Measurements from ENCODE around the gene PPT2. TPM values are rescaled to one million over a fixed set of nuclear protein-coding genes. Genes with fewer than 3 reads are reported as not detected.

The PPT2 gene
- polyA plus RNA-seq, 2 donors = 20.7 to 21.6 TPM

GRCh38 chr6:32163559-32164258 is 9.8 kb downstream of the PPT2 start:
- H3K27me3 ChIP-seq (ENCODE audit: control insufficient read depth in 1 of 2, insufficient read depth in 2 of 2, low read length in 2 of 2) = no peaks in the 10 kb centered on the region
- no peaks in the 10 kb centered on the region for H3K9me3 ChIP-seq (ENCODE audit: control insufficient read depth in 2 of 2, insufficient read depth in 1 of 2, low read depth in 1 of 2, low read length in 1 of 2)
- WGBS, 2 donors = 86 to 88% methylated on average over 7 of the region's 7 CpGs
- H3K36me3 ChIP-seq (ENCODE audit: control insufficient read depth in 2 of 2, insufficient read depth in 2 of 2, low read length in 1 of 2) = peaks cover 0 to 30% of the 10 kb centered on the region in 2 donors
- H3K27ac ChIP-seq (ENCODE audit: low read depth in 2 of 2, low read length in 1 of 2) = no peak overlapping the region
- H3K4me3 ChIP-seq (ENCODE audit: low read depth in 1 of 2, low read length in 2 of 2) = no peak overlapping the region
- H3K4me1 ChIP-seq (ENCODE audit: control insufficient read depth in 2 of 2, insufficient read depth in 2 of 2, low read length in 1 of 2) = peaks cover 0 to 3% of the 10 kb centered on the region in 2 donors

- Histone ChIP-seq H3K27ac (ENCODE audit: low read depth in 2 of 2, low read length in 1 of 2) (no peak within 1 kb of the TSS), H3K4me3 (ENCODE audit: low read depth in 1 of 2, low read length in 2 of 2) (no peak within 1 kb of the TSS), H3K27me3 (ENCODE audit: control insufficient read depth in 1 of 2, insufficient read depth in 2 of 2, low read length in 2 of 2) (no peaks in the 10 kb centered on the region), H3K4me1 (ENCODE audit: control insufficient read depth in 2 of 2, insufficient read depth in 2 of 2, low read length in 1 of 2) (peaks cover 0 to 3% of the 10 kb centered on the region in 2 donors), H3K36me3 (ENCODE audit: control insufficient read depth in 2 of 2, insufficient read depth in 2 of 2, low read length in 1 of 2) (peaks cover 0 to 33% of the 10 kb centered on the region in 2 donors), H3K9me3 (ENCODE audit: control insufficient read depth in 2 of 2, insufficient read depth in 1 of 2, low read depth in 1 of 2, low read length in 1 of 2) (no peaks in the 10 kb centered on the region)
These were observed 10.4 kb downstream of the PPT2 start, which contains the start of gene EGFL8 for GRCh38 chr6:32164295-32164694. Gene EGFL8, plus strand, starts transcription at chr6:32164595. Its CDS starts 1,571 bp downstream, at chr6:32166166.

GRCh38 chr6:32166411-32167061 is 12.6 kb downstream of the PPT2 start:
- WGBS, 2 donors = 85% methylated on average over 30 of the region's 30 CpGs
- Histone ChIP-seq H3K4me3 (ENCODE audit: low read depth in 1 of 2, low read length in 2 of 2) (no peak overlapping the region), H3K4me1 (ENCODE audit: control insufficient read depth in 2 of 2, insufficient read depth in 2 of 2, low read length in 1 of 2) (peaks cover 0 to 3% of the 10 kb centered on the region in 2 donors), H3K9me3 (ENCODE audit: control insufficient read depth in 2 of 2, insufficient read depth in 1 of 2, low read depth in 1 of 2, low read length in 1 of 2) (no peaks in the 10 kb centered on the region), H3K36me3 (ENCODE audit: control insufficient read depth in 2 of 2, insufficient read depth in 2 of 2, low read length in 1 of 2) (peaks cover 0 to 49% of the 10 kb centered on the region in 2 donors), H3K27ac (ENCODE audit: low read depth in 2 of 2, low read length in 1 of 2) (no peak overlapping the region), H3K27me3 (ENCODE audit: control insufficient read depth in 1 of 2, insufficient read depth in 2 of 2, low read length in 2 of 2) (no peaks in the 10 kb centered on the region)

GRCh38 chr6:32167154-32167760 is 13.3 kb downstream of the PPT2 start:
- Histone ChIP-seq H3K4me3 (ENCODE audit: low read depth in 1 of 2, low read length in 2 of 2) (no peak overlapping the region), H3K27ac (ENCODE audit: low read depth in 2 of 2, low read length in 1 of 2) (no peak overlapping the region), H3K4me1 (ENCODE audit: control insufficient read depth in 2 of 2, insufficient read depth in 2 of 2, low read length in 1 of 2) (peaks cover 0 to 3% of the 10 kb centered on the region in 2 donors), H3K27me3 (ENCODE audit: control insufficient read depth in 1 of 2, insufficient read depth in 2 of 2, low read length in 2 of 2) (no peaks in the 10 kb centered on the region), H3K9me3 (ENCODE audit: control insufficient read depth in 2 of 2, insufficient read depth in 1 of 2, low read depth in 1 of 2, low read length in 1 of 2) (no peaks in the 10 kb centered on the region), H3K36me3 (ENCODE audit: control insufficient read depth in 2 of 2, insufficient read depth in 2 of 2, low read length in 1 of 2) (peaks cover 0 to 49% of the 10 kb centered on the region in 2 donors)
- WGBS, 2 donors = 74 to 77% methylated on average over 32 of the region's 32 CpGs

GRCh38 chr6:32167761-32168262 is 13.9 kb downstream of the PPT2 start:
- H3K27me3 ChIP-seq (ENCODE audit: control insufficient read depth in 1 of 2, insufficient read depth in 2 of 2, low read length in 2 of 2) = no peaks in the 10 kb centered on the region
- WGBS, 2 donors = 68 to 73% methylated on average over 6 of the region's 6 CpGs
- no peak overlapping the region for H3K4me3 ChIP-seq (ENCODE audit: low read depth in 1 of 2, low read length in 2 of 2)
- H3K9me3 ChIP-seq (ENCODE audit: control insufficient read depth in 2 of 2, insufficient read depth in 1 of 2, low read depth in 1 of 2, low read length in 1 of 2) = no peaks in the 10 kb centered on the region
- no peak overlapping the region for H3K27ac ChIP-seq (ENCODE audit: low read depth in 2 of 2, low read length in 1 of 2)
- H3K4me1 ChIP-seq (ENCODE audit: control insufficient read depth in 2 of 2, insufficient read depth in 2 of 2, low read length in 1 of 2) = peaks cover 0 to 3% of the 10 kb centered on the region in 2 donors
- H3K36me3 ChIP-seq (ENCODE audit: control insufficient read depth in 2 of 2, insufficient read depth in 2 of 2, low read length in 1 of 2) = peaks cover 0 to 44% of the 10 kb centered on the region in 2 donors

- Histone ChIP-seq H3K36me3 (ENCODE audit: control insufficient read depth in 2 of 2, insufficient read depth in 2 of 2, low read length in 1 of 2) (peaks cover 0 to 43% of the 10 kb centered on the region in 2 donors), H3K4me3 (ENCODE audit: low read depth in 1 of 2, low read length in 2 of 2) (no peak overlapping the region), H3K4me1 (ENCODE audit: control insufficient read depth in 2 of 2, insufficient read depth in 2 of 2, low read length in 1 of 2) (peaks cover 0 to 3% of the 10 kb centered on the region in 2 donors), H3K27ac (ENCODE audit: low read depth in 2 of 2, low read length in 1 of 2) (peak overlapping the region in 1 of 2 donors; percentile 3), H3K27me3 (ENCODE audit: control insufficient read depth in 1 of 2, insufficient read depth in 2 of 2, low read length in 2 of 2) (no peaks in the 10 kb centered on the region), H3K9me3 (ENCODE audit: control insufficient read depth in 2 of 2, insufficient read depth in 1 of 2, low read depth in 1 of 2, low read length in 1 of 2) (no peaks in the 10 kb centered on the region)
- WGBS, 2 donors = 69 to 79% methylated on average over 2 of the region's 2 CpGs
These were observed 14.4 kb downstream of the PPT2 start for GRCh38 chr6:32168350-32168749.

- H3K27ac ChIP-seq (ENCODE audit: low read depth in 2 of 2, low read length in 1 of 2) = no peak overlapping the region
- H3K27me3 ChIP-seq (ENCODE audit: control insufficient read depth in 1 of 2, insufficient read depth in 2 of 2, low read length in 2 of 2) = no peaks in the 10 kb centered on the region
- no peaks in the 10 kb centered on the region for H3K9me3 ChIP-seq (ENCODE audit: control insufficient read depth in 2 of 2, insufficient read depth in 1 of 2, low read depth in 1 of 2, low read length in 1 of 2)
- H3K4me3 ChIP-seq (ENCODE audit: low read depth in 1 of 2, low read length in 2 of 2) = no peak overlapping the region
- WGBS, 2 donors = 78 to 84% methylated on average over 10 to 11 of the region's 11 CpGs
- H3K36me3 ChIP-seq (ENCODE audit: control insufficient read depth in 2 of 2, insufficient read depth in 2 of 2, low read length in 1 of 2) = peaks cover 0 to 43% of the 10 kb centered on the region in 2 donors
- H3K4me1 ChIP-seq (ENCODE audit: control insufficient read depth in 2 of 2, insufficient read depth in 2 of 2, low read length in 1 of 2) = peaks cover 0 to 3% of the 10 kb centered on the region in 2 donors
These were observed 15.1 kb downstream of the PPT2 start for GRCh38 chr6:32168807-32169591.

- 91 to 93% methylated on average over 11 of the region's 11 CpGs for WGBS, 2 donors
- Histone ChIP-seq H3K27ac (ENCODE audit: low read depth in 2 of 2, low read length in 1 of 2) (no peak overlapping the region), H3K9me3 (ENCODE audit: control insufficient read depth in 2 of 2, insufficient read depth in 1 of 2, low read depth in 1 of 2, low read length in 1 of 2) (no peaks in the 10 kb centered on the region), H3K36me3 (ENCODE audit: control insufficient read depth in 2 of 2, insufficient read depth in 2 of 2, low read length in 1 of 2) (peaks cover 0 to 43% of the 10 kb centered on the region in 2 donors), H3K4me3 (ENCODE audit: low read depth in 1 of 2, low read length in 2 of 2) (no peak overlapping the region), H3K4me1 (ENCODE audit: control insufficient read depth in 2 of 2, insufficient read depth in 2 of 2, low read length in 1 of 2) (peaks cover 2 to 5% of the 10 kb centered on the region in 2 donors), H3K27me3 (ENCODE audit: control insufficient read depth in 1 of 2, insufficient read depth in 2 of 2, low read length in 2 of 2) (no peaks in the 10 kb centered on the region)
These were observed 16.4 kb downstream of the PPT2 start for GRCh38 chr6:32170294-32170693.

GRCh38 chr6:32171234-32171633 is 17.3 kb downstream of the PPT2 start:
- Histone ChIP-seq H3K4me3 (ENCODE audit: low read depth in 1 of 2, low read length in 2 of 2) (no peak overlapping the region), H3K36me3 (ENCODE audit: control insufficient read depth in 2 of 2, insufficient read depth in 2 of 2, low read length in 1 of 2) (peaks cover 0 to 37% of the 10 kb centered on the region in 2 donors), H3K4me1 (ENCODE audit: control insufficient read depth in 2 of 2, insufficient read depth in 2 of 2, low read length in 1 of 2) (peaks cover 2 to 6% of the 10 kb centered on the region in 2 donors), H3K27ac (ENCODE audit: low read depth in 2 of 2, low read length in 1 of 2) (no peak overlapping the region), H3K9me3 (ENCODE audit: control insufficient read depth in 2 of 2, insufficient read depth in 1 of 2, low read depth in 1 of 2, low read length in 1 of 2) (no peaks in the 10 kb centered on the region), H3K27me3 (ENCODE audit: control insufficient read depth in 1 of 2, insufficient read depth in 2 of 2, low read length in 2 of 2) (no peaks in the 10 kb centered on the region)
- 93 to 96% methylated on average over 6 of the region's 6 CpGs for WGBS, 2 donors
